ENCODE measurements around the gene ATP8A2.

ATP8A2 gene

GRCh38 chr13:25692099-25692498 lies 320.3 kb downstream of the ATP8A2 start:
- no peak overlapping the region for H3K4me3 ChIP-seq (ENCODE audit: low read length)
- TF ChIP-seq ZNF274 (IDR thresholded peaks at IDR 0.05; ENCODE audit: low read depth, low read length), result no peak

GRCh38 chr13:25699056-25699455 lies 327.3 kb downstream of the ATP8A2 start:
- no peak overlapping the region for H3K4me3 ChIP-seq (ENCODE audit: low read length)
- no peak for TF ChIP-seq ZNF274 (IDR thresholded peaks at IDR 0.05; ENCODE audit: low read depth, low read length)

- no peak overlapping the region for H3K4me3 ChIP-seq (ENCODE audit: low read length)
- no peak for TF ChIP-seq ZNF274 (IDR thresholded peaks at IDR 0.05; ENCODE audit: low read depth, low read length)
Observed at GRCh38 chr13:25699600-25699999, 327.8 kb downstream of the ATP8A2 start.

- no peak for TF ChIP-seq ZNF274 (IDR thresholded peaks at IDR 0.05; ENCODE audit: low read depth, low read length)
- no peak overlapping the region for H3K4me3 ChIP-seq (ENCODE audit: low read length)
Observed at GRCh38 chr13:25701304-25701703, 329.5 kb downstream of the ATP8A2 start.

GRCh38 chr13:25702386-25702785 lies 330.6 kb downstream of the ATP8A2 start:
- no peak overlapping the region for H3K4me3 ChIP-seq (ENCODE audit: low read length)
- no peak for TF ChIP-seq ZNF274 (IDR thresholded peaks at IDR 0.05; ENCODE audit: low read depth, low read length)

- no peak for TF ChIP-seq ZNF274 (IDR thresholded peaks at IDR 0.05; ENCODE audit: low read depth, low read length)
- no peak overlapping the region for H3K4me3 ChIP-seq (ENCODE audit: low read length)
Observed at GRCh38 chr13:25707726-25708125, 336.0 kb downstream of the ATP8A2 start.

GRCh38 chr13:25708268-25708667 lies 336.5 kb downstream of the ATP8A2 start:
- no peak overlapping the region for H3K4me3 ChIP-seq (ENCODE audit: low read length)
- no peak for TF ChIP-seq ZNF274 (IDR thresholded peaks at IDR 0.05; ENCODE audit: low read depth, low read length)

- TF ChIP-seq ZNF274 (IDR thresholded peaks at IDR 0.05; ENCODE audit: low read depth, low read length), result no peak
- H3K4me3 ChIP-seq (ENCODE audit: low read length), result no peak overlapping the region
Observed at GRCh38 chr13:25709088-25709487, 337.3 kb downstream of the ATP8A2 start.

- TF ChIP-seq ZNF274 (IDR thresholded peaks at IDR 0.05; ENCODE audit: low read depth, low read length), result no peak
- H3K4me3 ChIP-seq (ENCODE audit: low read length), result no peak overlapping the region
Observed at GRCh38 chr13:25715760-25716159, 344.0 kb downstream of the ATP8A2 start.

- TF ChIP-seq ZNF274 (IDR thresholded peaks at IDR 0.05; ENCODE audit: low read depth, low read length), result no peak
- no peak overlapping the region for H3K4me3 ChIP-seq (ENCODE audit: low read length)
Observed at GRCh38 chr13:25717666-25718197, 346.0 kb downstream of the ATP8A2 start.

- H3K4me3 ChIP-seq (ENCODE audit: low read length), result no peak overlapping the region
- no peak for TF ChIP-seq ZNF274 (IDR thresholded peaks at IDR 0.05; ENCODE audit: low read depth, low read length)
Observed at GRCh38 chr13:25719666-25720065, 347.9 kb downstream of the ATP8A2 start.

- no peak for TF ChIP-seq ZNF274 (IDR thresholded peaks at IDR 0.05; ENCODE audit: low read depth, low read length)
- no peak overlapping the region for H3K4me3 ChIP-seq (ENCODE audit: low read length)
Observed at GRCh38 chr13:25722893-25723292, 351.1 kb downstream of the ATP8A2 start.

- H3K4me3 ChIP-seq (ENCODE audit: low read length), result no peak overlapping the region
- no peak for TF ChIP-seq ZNF274 (IDR thresholded peaks at IDR 0.05; ENCODE audit: low read depth, low read length)
Observed at GRCh38 chr13:25725104-25725503, 353.3 kb downstream of the ATP8A2 start.

- no peak overlapping the region for H3K4me3 ChIP-seq (ENCODE audit: low read length)
- no peak for TF ChIP-seq ZNF274 (IDR thresholded peaks at IDR 0.05; ENCODE audit: low read depth, low read length)
Observed at GRCh38 chr13:25727250-25727649, 355.5 kb downstream of the ATP8A2 start.

- H3K4me3 ChIP-seq (ENCODE audit: low read length), result no peak overlapping the region
- no peak for TF ChIP-seq ZNF274 (IDR thresholded peaks at IDR 0.05; ENCODE audit: low read depth, low read length)
Observed at GRCh38 chr13:25727810-25728209, 356.0 kb downstream of the ATP8A2 start.

GRCh38 chr13:25729201-25729600 lies 357.4 kb downstream of the ATP8A2 start:
- TF ChIP-seq ZNF274 (IDR thresholded peaks at IDR 0.05; ENCODE audit: low read depth, low read length), result no peak
- H3K4me3 ChIP-seq (ENCODE audit: low read length), result no peak overlapping the region

Data from GM08714 (cell line).